Myocyte (in vitro differentiated cells): ENCODE data around the gene B4GALNT1. TPM values are rescaled to one million over a fixed set of nuclear protein-coding genes. Genes with fewer than 3 reads are reported as not detected.
"Not testable (repeated sequence)": the region's sequence is repeated elsewhere in the genome, so short reads cannot be mapped to it uniquely, and the experiment has no call there.

Experiments used
- DNase-seq: peaks from one replicate; pipeline ENCODE4 v3.0.0-alpha.2; 2012; ENCODE audit warnings: low read depth
- total RNA-seq: library from RNA; depleted of rRNA; stranded (reverse); fragments of >200 nt; gene quantifications from 2 replicates; pipeline ENCODE4 v1.2.3, GENCODE V29; 2014

The B4GALNT1 gene
- total RNA-seq, 1 donor from 2014 or later = 2.5 TPM

DNA sequence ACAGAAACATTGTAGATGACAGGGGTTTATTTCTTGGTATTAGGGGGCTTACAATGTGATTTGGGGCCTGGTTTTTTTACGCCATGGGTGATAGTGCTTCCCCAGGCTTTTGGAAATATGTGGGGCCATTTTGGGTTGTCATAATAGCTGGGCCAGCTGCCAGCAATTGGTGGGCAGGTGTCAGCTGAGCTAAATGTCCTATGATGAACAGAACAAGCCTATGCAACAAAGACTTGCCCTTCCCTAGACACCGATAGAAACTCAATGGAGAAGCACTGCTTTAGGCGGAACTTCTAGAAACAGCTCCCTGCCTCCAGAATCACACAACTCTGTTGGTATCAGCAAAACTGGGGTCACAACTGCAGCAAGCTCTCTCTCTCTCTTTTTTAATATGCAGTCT lies 5.1 kb upstream of the B4GALNT1 start:
- no peak for DNase-seq

DNA sequence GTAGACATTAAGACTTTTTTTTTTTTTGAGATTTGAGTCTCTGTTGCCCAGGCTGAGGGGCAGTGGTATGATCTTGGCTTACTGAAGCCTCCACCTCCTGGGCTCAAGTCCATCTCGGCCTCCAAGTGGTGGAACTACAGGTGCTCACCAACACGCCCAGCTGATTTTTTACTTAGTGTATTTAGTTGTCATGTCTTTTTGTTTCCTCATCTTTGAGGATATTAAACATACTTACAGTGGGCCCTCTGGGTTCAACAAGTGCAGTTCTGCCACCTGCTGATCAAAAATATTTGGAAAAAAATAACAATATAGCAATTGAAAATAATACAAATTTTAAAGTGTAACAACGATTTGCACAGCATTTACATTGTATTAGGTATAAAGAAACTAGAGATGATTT lies 4.4 kb upstream of the B4GALNT1 start:
- DNase-seq = no peak

DNA sequence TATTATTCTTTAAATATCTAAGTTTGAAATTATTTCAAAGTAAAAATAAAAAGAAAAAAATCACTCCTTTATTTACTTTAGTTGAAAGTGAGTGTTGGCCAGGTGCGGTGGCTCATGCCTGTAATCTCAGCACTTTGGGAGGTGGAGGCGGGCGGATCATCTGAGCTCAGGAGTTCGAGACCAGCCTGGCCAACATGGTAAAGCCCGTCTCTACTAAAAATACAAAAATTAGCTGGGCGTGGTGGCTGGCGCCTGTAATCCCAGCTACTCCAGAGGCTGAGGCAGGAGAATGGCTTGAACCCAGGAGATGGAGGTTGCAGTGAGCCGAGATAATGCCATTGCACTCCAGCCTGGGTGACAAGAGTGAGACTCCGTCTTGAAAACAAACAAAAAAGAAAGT lies 3.7 kb upstream of the B4GALNT1 start:
- not testable (repeated sequence) for DNase-seq

DNA sequence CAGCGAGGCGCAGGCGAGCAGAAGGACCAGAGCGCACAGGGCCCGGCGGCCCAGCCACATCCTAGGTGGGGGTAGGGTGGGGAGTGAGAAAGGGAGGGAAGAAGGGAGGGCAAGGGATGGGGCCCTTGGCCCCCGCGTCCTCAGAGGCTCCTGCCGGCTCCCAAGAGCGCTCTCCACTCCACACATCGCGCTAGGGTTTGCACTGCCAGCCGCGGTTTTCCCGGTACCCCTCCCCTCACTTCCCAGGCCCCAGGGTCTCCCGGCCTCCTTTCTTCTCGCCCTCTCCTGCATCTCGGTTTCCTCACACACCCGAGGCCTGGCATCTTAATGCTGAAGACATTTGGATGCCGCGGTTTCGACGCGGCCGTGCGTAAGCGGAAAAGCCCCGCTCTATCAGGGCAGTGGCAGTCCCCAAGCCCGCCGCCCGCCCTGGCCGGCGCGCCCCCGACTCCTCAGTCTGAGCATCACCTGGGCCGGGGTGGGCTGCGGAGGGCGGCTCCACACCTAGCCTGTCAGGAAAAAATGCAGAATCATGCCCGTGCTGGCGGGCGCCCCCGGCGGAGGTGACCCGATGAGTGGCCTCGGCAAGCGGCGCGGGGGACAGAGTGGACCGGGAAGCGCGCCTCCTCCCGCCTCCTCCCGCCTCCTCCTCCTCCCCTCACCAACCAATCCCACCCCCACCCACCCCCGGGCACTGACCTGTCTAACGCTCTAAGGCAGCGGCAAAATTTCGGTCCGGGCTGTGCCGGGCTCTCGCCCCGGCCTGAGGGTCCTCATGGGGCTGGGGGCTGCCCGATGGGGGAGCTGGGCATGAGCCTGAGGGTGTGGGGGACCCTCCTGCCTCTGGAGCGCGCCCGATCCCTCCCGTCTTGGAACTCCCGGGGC lies 686 bp downstream of the B4GALNT1 start:
- DNase-seq = no peak

DNA sequence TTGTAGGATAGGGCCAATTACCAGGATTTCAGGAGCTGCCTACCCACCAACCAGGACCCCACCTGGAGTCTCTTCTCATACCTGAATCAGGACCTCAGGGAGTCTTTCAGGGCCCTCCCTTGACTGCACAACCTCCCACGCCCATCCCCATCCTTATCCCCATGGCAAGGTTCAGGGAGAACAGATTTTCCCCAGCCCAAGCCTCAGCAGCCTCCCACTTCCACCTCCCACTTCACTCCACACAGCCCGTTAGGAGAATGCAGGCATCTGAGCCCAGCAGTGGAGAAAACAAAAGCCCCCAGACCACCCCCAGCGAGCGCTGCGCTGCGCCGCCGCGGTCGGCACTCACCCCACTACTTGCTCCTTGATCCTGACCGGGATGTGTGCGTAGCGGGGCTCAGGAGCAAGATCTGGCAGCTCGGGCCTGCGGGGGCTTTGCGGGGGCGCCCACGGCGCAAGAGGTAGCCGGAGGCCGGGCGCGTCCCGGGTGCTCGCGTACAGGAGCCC lies 1.4 kb downstream of the B4GALNT1 start:
- DNase-seq = no peak

DNA sequence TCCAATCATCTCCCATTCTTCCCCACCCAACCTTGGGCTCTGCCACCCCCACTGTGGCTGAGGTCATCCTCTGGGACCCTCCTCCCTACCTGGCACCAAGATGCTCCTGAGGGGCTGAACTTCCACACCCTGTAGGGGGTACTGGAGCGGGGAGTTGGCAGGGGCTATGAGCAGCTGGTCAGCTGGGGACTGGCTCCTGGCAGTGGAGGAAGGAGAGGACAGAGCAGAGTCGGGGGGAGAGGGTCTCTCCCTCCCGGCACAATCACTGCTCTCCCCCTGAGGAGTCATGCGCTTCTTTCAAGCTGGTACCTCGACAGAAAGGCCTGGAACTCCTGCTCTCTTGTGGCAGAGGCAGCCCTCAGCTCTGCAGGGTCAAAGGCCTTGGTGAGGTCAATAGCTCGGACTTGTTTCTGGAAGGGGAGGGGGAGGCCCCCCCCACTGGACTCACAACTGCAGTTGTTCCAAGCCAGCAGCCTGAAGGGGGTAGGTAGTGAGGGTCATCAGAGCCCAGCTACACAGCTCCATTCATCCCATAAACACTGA lies 2.0 kb downstream of the B4GALNT1 start:
- no peak for DNase-seq

DNA sequence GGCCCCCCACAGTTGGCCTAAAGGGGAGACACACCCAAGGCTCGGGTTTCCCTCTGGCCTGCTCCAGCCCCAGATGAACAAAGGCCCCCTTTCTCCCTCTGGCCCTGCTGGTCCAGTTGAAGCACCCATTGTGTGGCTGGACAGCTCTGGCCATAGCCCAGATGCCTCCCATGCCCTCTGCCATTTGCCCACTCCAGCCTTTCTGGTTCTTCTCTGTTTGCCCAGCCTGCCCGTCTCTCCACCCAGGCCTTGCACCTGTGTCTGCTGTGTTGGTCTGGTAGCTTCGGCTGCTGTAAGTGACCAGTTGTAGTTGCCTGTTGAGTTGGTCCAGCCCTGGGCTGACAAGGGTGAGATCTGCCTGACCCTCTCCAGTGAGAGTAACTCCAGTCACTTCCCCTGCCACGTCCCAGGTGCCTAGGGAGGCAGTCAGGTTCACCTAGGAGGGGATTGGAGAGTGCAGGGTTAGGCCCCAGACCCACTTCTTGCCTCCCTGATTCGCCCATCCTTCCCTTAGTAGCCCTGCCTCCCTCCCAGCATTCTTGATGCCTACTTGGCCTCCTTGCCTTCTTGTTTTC lies 3.0 kb downstream of the B4GALNT1 start:
- DNase-seq = no peak

DNA sequence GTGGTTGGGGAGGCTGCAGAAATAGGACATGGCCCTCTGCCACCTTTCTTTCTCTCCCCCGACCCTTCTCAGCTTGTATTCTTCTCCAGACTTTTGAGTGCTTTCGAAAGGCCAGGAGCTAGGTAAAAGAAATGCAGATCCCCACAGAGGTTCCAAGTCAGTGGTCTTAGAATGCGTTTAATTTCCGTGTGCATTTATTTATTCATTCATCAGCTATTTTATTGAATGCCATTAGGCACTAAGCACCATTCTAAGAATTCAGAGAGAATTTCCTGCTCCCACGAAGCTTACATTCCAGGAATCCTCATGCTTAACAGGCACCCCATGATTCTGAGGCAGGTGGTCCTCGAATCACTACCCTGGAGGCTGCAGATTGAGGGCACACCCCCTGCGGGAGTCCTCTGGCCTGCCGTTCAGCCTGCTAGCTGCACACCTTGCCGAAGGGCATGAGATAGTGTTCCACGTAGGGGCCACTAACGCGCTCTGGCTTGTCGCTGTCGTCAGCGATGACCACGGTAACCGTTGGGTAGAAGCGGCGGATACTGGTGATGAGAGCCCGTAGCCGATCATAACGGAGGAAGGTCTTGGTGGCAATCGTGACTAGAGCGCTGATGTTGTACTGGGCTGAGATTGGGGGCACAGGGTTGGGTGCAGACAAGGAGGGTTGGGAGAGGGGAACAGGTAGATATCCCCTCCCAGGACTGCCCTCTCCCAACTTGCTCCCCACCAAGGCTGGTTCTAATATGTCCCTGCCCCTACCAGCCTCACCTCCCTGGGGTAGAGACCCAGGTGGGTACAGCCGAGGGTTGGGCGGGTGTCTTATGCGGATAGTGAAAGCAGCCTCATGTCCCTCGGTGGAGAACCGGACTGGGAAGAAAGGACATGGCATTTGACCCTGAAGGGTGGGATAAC lies 4.5 kb downstream of the B4GALNT1 start:
- no peak for DNase-seq

DNA sequence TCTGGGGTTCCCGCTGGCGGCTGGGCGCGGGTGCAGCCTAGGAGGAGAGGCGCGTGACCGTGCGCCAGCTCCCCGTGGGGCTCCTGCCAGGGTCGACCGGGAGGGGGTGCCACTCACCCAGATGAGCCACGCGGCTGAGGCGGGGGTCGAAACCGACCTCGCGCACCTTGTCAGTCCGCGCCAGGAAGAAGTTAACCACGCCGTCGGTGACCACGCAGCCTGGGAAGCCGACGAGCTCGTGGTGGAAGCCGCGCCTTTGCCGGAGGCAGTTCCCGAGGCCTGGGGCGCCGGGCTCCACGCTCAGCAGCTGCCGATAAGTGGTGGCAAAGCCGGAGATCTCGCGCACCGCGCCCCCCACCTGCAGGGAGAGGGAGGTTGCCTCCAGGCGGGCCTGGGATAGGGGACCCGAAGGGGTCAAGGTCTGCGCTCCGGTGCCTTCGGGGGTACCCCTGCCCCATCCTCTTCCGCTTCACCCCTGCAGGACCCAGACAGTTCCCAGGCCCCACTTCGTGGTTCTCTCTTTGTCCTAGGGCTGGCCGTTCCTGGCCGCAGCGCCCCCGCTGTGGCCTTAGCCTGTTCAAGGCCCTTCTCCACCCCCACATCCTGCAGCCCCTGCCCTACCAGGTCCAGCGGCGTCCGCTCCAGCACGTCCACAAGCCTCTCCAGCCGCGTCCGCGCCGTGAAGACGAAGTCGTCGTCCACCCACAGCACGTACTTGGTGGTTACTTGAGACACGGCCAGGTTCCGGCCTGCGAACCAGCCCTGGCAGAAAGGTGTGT lies 5.3 kb downstream of the B4GALNT1 start:
- no peak for DNase-seq

DNA sequence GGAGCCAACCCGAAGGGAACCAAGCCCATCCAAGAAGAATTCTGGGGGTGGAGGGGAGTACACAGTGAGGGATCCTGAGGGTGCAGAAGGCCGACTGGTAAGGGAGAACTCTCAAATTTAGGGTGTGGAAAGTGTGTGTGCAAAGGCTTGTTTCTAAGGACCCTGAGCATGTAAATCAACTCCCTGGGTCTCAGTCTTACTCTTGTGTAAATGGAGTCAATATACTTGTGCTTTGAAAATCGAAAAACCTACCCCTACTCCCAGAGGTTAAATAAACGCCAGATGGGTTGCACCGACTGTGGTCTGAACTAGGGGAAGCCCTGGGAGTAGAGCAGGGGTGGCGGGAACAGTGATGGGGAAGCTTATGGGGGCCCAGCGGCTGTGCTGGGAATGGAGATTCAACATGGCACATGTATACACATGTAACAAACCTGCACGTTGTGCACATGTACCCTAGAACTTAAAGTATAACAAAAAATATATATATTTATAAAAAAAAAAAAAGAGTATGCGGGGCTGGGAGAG lies 6.0 kb downstream of the B4GALNT1 start:
- DNase-seq = no peak

DNA sequence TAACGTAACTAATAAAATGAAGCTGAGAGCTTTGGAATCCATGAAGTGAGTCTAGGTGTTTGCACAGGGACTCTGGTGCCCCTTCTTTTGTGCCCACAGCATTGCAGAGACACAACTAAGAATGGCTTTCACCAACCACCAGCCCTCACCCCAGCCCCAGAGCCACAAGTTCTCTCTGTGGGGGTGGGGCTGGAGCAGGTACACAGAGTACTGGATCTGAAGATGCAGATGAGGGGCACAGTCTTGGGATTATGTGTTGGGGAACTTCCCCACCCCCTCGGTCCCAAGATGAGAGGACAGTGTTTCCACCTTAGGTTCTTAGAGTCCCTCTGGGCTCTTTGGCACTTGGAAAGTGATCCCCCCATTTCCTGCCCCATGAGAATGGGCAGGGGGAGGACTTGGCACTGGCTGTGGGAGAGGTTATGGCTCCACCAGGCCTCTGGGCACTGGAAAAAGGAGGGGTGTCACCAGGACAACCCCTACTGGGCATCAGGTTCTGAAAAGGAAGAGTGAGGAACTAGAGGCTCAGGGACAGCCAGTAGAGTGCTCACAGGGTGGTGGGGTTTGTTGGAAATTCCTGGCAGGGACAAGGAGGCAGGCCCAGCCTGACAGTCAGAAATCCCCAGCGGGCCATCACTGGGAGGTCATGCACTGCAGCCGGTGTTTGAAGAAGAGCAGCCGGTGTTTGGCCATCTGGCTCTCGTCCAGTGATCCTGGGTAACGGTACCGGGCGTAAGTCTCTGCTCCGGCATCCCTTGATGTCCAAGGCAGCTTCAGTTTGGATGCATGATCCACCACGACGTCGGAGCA lies 6.7 kb downstream of the B4GALNT1 start:
- no peak for DNase-seq

DNA sequence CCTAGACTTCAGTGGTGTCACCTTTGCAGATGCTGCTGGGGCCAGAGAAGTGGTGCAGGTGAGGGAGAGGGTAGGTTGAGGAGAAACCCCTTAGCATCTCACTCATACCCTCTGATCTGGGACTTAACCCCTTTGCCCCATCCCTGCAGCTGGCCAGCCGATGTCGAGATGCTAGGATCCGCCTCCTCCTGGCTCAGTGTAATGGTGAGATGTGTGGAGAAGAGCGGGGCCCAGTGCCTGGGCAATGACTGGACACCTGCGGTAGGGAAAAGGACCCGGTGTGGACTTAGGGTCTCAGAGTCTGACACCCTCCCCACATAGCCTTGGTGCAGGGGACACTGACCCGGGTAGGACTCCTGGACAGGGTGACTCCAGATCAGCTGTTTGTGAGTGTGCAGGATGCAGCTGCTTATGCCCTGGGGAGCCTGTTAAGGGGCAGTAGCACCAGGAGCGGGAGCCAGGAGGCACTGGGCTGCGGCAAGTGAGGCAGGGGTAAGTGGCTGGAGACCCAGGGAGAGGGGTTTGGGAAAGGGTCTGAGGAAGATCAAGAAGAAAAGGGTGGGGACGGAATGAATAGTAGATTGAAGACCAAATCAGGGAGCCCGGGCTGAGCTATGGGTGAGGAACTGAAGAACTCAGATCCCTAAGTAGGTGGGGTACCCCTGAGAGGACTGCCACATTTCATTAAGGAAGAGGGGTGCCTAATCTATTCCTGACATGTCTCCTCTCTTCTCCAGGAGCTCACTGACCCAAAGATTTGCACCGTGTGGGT lies 7.6 kb downstream of the B4GALNT1 start:
- DNase-seq = no peak

DNA sequence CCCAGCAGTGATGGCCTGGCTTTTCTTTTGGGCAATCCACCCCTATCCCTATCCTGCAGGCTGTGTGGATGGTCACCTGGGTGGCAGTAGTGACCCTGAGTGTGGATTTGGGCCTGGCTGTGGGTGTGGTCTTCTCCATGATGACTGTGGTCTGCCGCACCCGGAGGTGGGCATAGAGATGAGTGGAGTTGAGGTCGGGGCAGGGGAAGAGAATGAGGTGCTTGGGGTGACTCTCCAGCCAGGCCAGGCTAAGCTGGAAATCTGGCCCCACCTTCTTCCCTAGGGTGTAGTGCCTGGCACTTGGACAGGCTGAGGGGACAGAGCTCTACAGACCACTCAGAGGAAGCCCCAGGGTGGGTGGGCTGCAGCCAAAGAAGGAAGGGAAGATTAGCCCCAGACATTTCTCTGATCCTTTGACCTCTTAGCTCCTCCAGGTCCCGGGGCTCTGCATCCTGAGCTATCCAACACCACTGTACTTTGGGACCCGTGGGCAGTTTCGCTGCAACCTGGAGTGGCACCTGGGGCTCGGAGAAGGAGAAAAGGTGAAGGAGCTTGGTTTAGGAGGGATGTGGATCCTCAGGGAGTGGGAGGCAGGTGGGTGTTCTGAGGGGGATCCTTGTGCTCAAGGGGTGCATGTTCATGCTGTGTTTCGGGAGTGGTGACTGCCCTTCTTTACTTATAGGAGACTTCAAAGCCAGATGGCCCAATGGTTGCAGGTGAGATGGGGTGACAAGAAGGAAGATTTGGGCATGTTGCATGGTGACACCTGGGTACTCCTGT lies 8.4 kb downstream of the B4GALNT1 start:
- DNase-seq = no peak

DNA sequence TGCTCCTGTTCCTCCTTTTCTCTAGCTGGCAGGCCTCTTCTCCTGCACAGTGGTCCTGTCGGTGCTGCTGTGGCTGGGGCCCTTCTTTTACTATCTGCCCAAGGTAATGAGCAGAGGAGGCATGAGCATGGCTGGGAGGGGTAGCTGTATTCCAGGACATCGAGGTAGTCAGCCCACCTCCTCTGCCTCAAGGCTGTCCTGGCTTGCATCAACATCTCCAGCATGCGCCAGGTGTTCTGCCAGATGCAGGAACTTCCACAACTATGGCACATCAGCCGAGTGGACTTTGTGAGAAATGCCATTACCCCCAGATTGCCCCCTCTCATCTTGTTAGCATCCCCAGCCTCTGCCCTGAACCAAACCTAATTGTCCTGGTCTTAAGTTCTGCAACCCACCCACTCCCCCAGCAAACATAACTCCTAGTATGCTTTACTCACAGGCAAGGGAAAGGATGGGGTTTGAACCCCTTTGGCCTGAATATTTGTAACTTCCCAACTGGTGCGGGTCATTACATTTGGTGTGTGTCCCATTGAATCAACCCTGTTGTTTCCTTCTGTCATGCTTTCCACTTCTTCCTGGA lies 9.1 kb downstream of the B4GALNT1 start:
- no peak for DNase-seq

DNA sequence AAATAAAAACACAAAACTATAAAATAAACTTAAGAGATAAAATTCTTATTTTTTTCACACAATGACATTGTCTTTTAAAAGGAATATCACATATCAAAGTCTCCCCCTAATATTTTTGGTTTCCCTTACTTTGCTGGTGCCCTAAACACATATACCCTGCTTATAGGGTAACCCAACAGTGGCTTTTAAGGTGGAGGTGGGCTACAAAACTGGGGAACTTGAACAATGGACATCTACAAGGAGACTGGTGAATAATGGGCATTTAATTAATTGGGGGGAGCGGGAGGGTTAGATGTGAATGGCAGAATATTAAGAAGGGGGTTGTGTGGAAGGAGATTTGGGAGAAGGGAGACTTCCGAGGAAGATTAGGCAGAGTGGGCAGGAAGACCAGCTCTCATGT lies 9.6 kb downstream of the B4GALNT1 start:
- DNase-seq = no peak

DNA sequence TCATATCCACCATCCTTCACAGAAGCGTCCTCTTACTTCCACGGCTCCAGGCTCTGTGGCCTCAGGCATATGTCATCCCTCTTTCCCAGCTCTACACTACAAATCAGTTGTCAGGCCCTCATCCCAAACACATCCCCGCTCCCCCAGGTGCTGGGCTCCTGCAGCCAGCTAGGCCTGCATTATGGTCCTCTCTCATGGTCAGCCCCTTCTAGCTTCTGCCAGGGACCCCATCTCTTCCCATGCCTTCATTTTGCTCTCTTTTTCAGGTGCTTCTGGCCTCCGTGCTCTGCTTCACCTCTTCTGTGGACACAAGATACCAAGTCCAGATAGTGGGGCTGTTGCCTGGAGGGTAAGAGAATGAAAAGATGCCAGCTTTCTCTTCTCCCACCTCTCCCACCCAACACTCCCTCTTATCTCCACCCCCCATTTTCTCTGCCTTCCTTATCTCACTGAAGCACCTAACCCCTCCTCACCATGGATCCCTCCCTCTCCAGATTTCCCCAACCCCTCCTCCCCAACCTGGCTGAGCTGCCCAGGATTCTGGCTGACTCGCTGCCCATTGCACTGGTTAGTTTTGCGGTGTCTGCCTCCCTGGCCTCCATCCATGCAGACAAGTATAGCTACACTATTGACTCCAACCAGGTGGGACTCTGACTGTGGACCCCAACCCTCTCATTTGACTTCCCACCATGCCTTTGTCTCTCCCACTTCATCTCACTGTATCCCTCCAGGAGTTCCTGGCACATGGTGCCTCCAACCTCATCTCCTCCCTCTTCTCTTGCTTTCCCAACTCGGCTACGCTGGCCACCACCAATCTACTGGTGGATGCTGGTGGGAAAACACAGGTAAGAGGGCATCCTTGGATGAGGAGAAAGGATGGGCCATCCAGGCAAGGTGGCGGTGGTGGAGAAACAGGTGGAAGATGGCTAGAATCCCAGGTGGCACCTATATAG lies 10.4 kb downstream of the B4GALNT1 start:
- DNase-seq = no peak
